DOHH2 (cell line): ENCODE measurements around the gene NDFIP2.

ENCODE experiments used
- H3F3A ChIP-seq: fragments of 200-600 bp; sonication (generic), shearing (Covaris generic); 2 replicates; pipeline ENCODE4 v1.6.0; 2016; ENCODE audit warnings: antibody characterized with exemption, mild to moderate bottlenecking; ENCODE audit not compliant: control insufficient read depth, insufficient read depth
- H3K27ac ChIP-seq: fragments of 200-600 bp; sonication (generic); 2 replicates; pipeline ENCODE4 v1.5.1; 2014; ENCODE audit warnings: low read depth, mild to moderate bottlenecking, low read length, moderate library complexity
- H3K27me3 ChIP-seq: fragments of 200-600 bp; sonication (generic); 2 replicates; pipeline ENCODE4 v1.6.1; 2014; ENCODE audit warnings: mild to moderate bottlenecking, low read length, mixed read lengths; ENCODE audit not compliant: control insufficient read depth
- H3K36me3 ChIP-seq: fragments of 200-600 bp; sonication (generic); 2 replicates; pipeline ENCODE4 v1.6.1; 2014; ENCODE audit warnings: mild to moderate bottlenecking, low read length, moderate library complexity, mixed read lengths; ENCODE audit not compliant: control insufficient read depth
- H3K4me1 ChIP-seq: fragments of 200-600 bp; sonication (generic); 2 replicates; pipeline ENCODE4 v1.6.1; 2014; ENCODE audit warnings: mild to moderate bottlenecking, low read length, mixed read lengths; ENCODE audit not compliant: control insufficient read depth
- H3K4me2 ChIP-seq: fragments of 200-600 bp; sonication (generic); 2 replicates; pipeline ENCODE4 v1.6.0; 2014; ENCODE audit warnings: mild to moderate bottlenecking, low read length, moderate library complexity
- H3K4me3 ChIP-seq: fragments of 200-600 bp; sonication (generic); 2 replicates; pipeline ENCODE4 v1.5.1; 2014; ENCODE audit warnings: mild to moderate bottlenecking, low read length, mixed read lengths
- H3K79me2 ChIP-seq: fragments of 200-600 bp; sonication (generic); 2 replicates; pipeline ENCODE4 v1.6.1; 2014; ENCODE audit warnings: mild to moderate bottlenecking, low read length, mixed read lengths; ENCODE audit not compliant: control insufficient read depth
- H3K9me2 ChIP-seq: fragments of 200-600 bp; sonication (generic); replicated peaks from 2 replicates; pipeline ENCODE4 v1.6.1; 2014; ENCODE audit warnings: mild to moderate bottlenecking, low read length, mixed read lengths; ENCODE audit not compliant: control insufficient read depth
- H3K9me3 ChIP-seq: fragments of 200-600 bp; sonication (generic); 2 replicates; pipeline ENCODE4 v1.6.1; 2014; ENCODE audit warnings: antibody characterized with exemption, low read length, mixed read lengths; ENCODE audit not compliant: control insufficient read depth, insufficient read depth
- H4K20me1 ChIP-seq: fragments of 200-600 bp; sonication (generic); 2 replicates; pipeline ENCODE4 v1.6.0; 2014; ENCODE audit warnings: low read depth, mild to moderate bottlenecking, antibody characterized with exemption, low read length, moderate library complexity; ENCODE audit not compliant: control insufficient read depth, insufficient read depth
- CTCF ChIP-seq: fragments of 200-600 bp; sonication (generic); IDR thresholded peaks from one replicate; pipeline ENCODE4 v1.5.1; 2014; ENCODE audit warnings: antibody characterized with exemption, mild to moderate bottlenecking, low read depth, low read length; ENCODE audit not compliant: poor library complexity, severe bottlenecking
- EZH2phosphoT487 ChIP-seq: fragments of 200-600 bp; sonication (generic); IDR thresholded peaks from 2 replicates; pipeline ENCODE4 v1.6.1; 2017; ENCODE audit warnings: borderline replicate concordance, mild to moderate bottlenecking, antibody characterized with exemption, low read length, moderate library complexity, mixed read lengths

NDFIP2 gene

GRCh38 chr13:79525064-79525857, 44.3 kb downstream of the NDFIP2 start:
- H3F3A ChIP-seq = no peaks in the 10 kb centered on the region
- peaks cover 7% of the 10 kb centered on the region; the same call in 1 of the 2 replicates for H3K36me3 ChIP-seq
- H3K27ac ChIP-seq = no peak overlapping the region
- TF ChIP-seq EZH2phosphoT487 (no peak), CTCF (no peak)
- no peak overlapping the region for H3K4me3 ChIP-seq
- no peaks in the 10 kb centered on the region for H3K27me3 ChIP-seq
- H3K4me1 ChIP-seq = no peaks in the 10 kb centered on the region
- H4K20me1 ChIP-seq = no peaks in the 10 kb centered on the region
- H3K9me2 ChIP-seq = no peaks in the 10 kb centered on the region
- no peaks in the 10 kb centered on the region for H3K79me2 ChIP-seq
- H3K4me2 ChIP-seq = no peak overlapping the region
- H3K9me3 ChIP-seq = no peaks in the 10 kb centered on the region

- H4K20me1 ChIP-seq = no peaks in the 10 kb centered on the region
- H3K4me3 ChIP-seq = no peak overlapping the region
- TF ChIP-seq EZH2phosphoT487 = no peak
- TF ChIP-seq CTCF = no peak
- peaks cover 2% of the 10 kb centered on the region; the same call in 1 of the 2 replicates for H3K36me3 ChIP-seq
- H3F3A ChIP-seq = no peaks in the 10 kb centered on the region
- no peaks in the 10 kb centered on the region for H3K4me1 ChIP-seq
- no peaks in the 10 kb centered on the region for H3K27me3 ChIP-seq
- H3K79me2 ChIP-seq = no peaks in the 10 kb centered on the region
- no peak overlapping the region for H3K27ac ChIP-seq
- no peak overlapping the region for H3K4me2 ChIP-seq
- no peaks in the 10 kb centered on the region for H3K9me3 ChIP-seq
- H3K9me2 ChIP-seq = no peaks in the 10 kb centered on the region
These were observed 46.7 kb downstream of the NDFIP2 start for GRCh38 chr13:79527698-79528097.

- Histone ChIP-seq H3K9me2 (no peaks in the 10 kb centered on the region), H3K4me2 (no peak overlapping the region), H3K4me1 (no peaks in the 10 kb centered on the region), H3K27me3 (no peaks in the 10 kb centered on the region), H4K20me1 (no peaks in the 10 kb centered on the region), H3K9me3 (no peaks in the 10 kb centered on the region), H3K4me3 (no peak overlapping the region), H3K27ac (no peak overlapping the region), H3K36me3 (no peaks in the 10 kb centered on the region), H3K79me2 (no peaks in the 10 kb centered on the region), H3F3A (no peaks in the 10 kb centered on the region)
- TF ChIP-seq EZH2phosphoT487 (no peak), CTCF (no peak)
These were observed 47.4 kb downstream of the NDFIP2 start for GRCh38 chr13:79528356-79528755.
